ENCODE results near the gene SERTAD2. TPM values are rescaled to one million over a fixed set of nuclear protein-coding genes. Genes with fewer than 3 reads are reported as not detected.

The SERTAD2 gene
- total and polyA plus RNA-seq, 9 donors: 9.9 to 26.8 (median 20.8) TPM

DNA sequence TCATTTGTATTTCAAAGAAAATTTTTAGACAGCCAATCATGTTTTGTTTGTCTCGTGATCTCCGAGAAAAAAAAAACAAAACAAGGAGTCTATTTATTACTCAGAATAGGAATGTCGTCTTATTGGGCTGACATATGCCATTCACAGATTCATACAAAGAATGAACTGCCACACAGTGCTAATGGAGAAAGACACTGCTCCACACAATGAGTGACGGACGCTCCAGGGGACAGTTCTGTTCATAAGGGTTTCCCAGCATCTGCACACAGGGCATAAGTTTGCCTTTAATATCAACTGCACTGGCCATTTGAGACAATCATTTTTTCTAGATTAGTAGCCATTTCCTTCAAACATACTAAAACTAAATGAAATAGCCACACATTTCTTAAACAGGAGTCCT is 3.4 kb downstream of the SERTAD2 start:
- peaks cover 9% of the 10 kb centered on the region for H3K4me1 ChIP-seq (ENCODE audit: insufficient read depth)
- H3K36me3 ChIP-seq: no peaks in the 10 kb centered on the region
- intact Hi-C loops (cut with DNase I): loop anchor here in 3 of 4 donors (5.0 kb wide), 3 partner anchors 102 to 212 kb away; no protein-coding TSS in a partner anchor
- WGBS, 3 donors: 89 to 95% (median 93%) methylated on average over 5 of the region's 5 CpGs
- H3K27me3 ChIP-seq: no peaks in the 10 kb centered on the region
- DNase-seq: no peak
- TF ChIP-seq POLR2A (IDR thresholded peaks at IDR 0.05): no peak
- no peak overlapping the region for H3K27ac ChIP-seq
- H3K4me3 ChIP-seq: no peak overlapping the region
- no peaks in the 10 kb centered on the region for H3K9me3 ChIP-seq

DNA sequence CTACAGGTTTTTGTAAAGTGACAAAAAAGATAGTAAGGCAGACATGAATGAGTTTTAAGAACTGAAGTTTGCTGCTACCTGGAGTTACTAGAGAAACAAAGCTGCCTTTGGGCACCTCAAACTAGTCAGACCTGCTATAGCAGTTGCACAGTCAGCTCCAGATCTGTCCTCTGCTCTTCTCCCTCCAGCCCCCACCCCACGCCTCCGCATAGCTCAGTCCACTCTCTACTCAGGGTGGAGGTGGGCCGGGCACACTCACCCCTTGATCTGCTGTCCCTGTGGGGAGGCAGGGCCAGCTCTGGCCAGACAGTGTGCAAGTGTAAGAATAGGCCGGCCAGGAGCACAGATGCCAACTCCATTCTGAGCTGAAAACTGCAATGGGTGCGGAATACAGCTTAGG is 4.1 kb downstream of the SERTAD2 start:
- intact Hi-C loops (cut with DNase I): loop anchor here in 3 of 4 donors (5.0 kb wide), 4 partner anchors 103 to 218 kb away; no protein-coding TSS in a partner anchor
- DNase-seq: no peak
- no peaks in the 10 kb centered on the region for H3K27me3 ChIP-seq
- H3K27ac ChIP-seq: no peak overlapping the region
- 83 to 91% (median 85%) methylated on average over 5 of the region's 5 CpGs for WGBS, 3 donors
- H3K4me3 ChIP-seq: no peak overlapping the region
- H3K4me1 ChIP-seq (ENCODE audit: insufficient read depth): peaks cover 9% of the 10 kb centered on the region
- H3K9me3 ChIP-seq: no peaks in the 10 kb centered on the region
- no peaks in the 10 kb centered on the region for H3K36me3 ChIP-seq
- TF ChIP-seq EP300 (IDR thresholded peaks at IDR 0.05) (no peak), POLR2A (IDR thresholded peaks at IDR 0.05) (no peak), CTCF (IDR thresholded peaks at IDR 0.05) (no peak)

DNA sequence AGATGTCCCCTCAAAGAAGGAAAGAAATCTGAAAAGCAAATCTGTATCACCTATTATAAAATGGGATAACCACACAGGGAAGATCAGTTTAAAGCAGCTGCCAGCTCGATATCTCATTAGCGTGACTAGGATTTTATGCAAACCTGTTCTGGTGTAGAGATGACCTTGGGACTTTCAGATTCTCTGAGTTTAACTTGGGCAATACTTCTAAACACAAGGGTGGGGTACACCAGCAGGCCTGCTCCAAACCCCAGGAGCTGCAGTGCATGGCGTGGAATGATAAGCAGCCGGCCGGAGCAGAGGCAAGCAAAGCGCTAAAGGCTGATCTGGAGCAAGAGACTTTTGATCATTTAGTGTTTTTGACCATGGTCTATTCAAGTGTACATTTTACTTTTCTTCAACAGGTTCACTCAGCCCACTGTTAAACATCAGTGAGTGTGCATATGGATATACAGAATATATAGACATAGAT is 4.7 kb downstream of the SERTAD2 start:
- TF ChIP-seq EP300 (IDR thresholded peaks at IDR 0.05): no peak
- no peak for TF ChIP-seq POLR2A (IDR thresholded peaks at IDR 0.05)
- no peak for TF ChIP-seq CTCF (IDR thresholded peaks at IDR 0.05)
- Histone ChIP-seq H3K4me3 (no peak overlapping the region), H3K27me3 (no peaks in the 10 kb centered on the region), H3K36me3 (no peaks in the 10 kb centered on the region), H3K9me3 (no peaks in the 10 kb centered on the region), H3K27ac (no peak overlapping the region), H3K4me1 (ENCODE audit: insufficient read depth) (peaks cover 9% of the 10 kb centered on the region)
- 79 to 82% (median 81%) methylated on average over 6 of the region's 6 CpGs for WGBS, 3 donors
- intact Hi-C loops (cut with DNase I): loop anchor here in 1 of 4 donors (5.0 kb wide), 1 partner anchor 218 kb away; no protein-coding TSS in a partner anchor
- DNase-seq: no peak

DNA sequence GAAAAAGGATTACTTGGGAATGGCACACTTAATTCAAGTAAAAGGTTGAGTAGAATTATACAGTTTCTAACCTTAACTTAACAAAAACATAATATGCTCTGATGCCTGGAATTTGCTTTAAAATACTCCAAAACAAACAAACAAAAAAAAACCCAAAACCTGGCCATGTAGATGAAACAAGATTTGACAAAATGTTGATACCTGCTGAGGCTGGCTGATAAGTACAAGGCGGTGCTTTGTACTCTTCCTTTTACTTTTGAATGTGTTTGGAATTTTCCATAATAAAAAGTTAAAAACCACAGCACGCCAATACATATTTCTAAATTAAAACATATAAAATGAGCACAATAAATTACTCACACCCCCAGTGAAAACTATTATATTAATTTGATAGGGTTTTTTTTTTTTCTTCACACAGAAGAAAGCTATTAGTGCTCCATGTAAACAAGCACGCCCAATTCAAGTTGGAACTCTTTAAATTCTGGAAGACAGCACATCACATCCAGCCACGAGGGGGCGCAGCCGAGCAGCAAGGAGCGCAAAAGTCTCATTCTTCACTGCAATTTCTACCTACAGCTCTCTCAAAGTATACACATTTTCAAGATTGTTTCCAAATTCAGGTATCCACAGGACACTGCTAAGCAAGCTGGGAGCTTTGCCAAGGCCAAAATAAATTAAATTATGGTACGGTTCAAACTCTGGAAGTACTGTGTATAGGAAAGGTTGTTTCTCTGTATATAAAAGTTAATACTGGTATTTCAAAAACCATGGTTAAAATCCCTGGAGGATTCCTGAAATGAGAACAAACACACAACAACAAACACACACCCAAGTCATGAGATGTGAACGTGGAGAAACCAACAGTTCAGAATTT is 7.5 kb downstream of the SERTAD2 start:
- 13 to 15% (median 13%) methylated on average over 9 of the region's 9 CpGs for WGBS, 3 donors
- DNase-seq: peak; percentile 78 to 92 (median 90)
- no peak overlapping the region for H3K4me3 ChIP-seq
- no peak for TF ChIP-seq POLR2A (IDR thresholded peaks at IDR 0.05)
- no peak for TF ChIP-seq EP300 (IDR thresholded peaks at IDR 0.05)
- TF ChIP-seq CTCF (IDR thresholded peaks at IDR 0.05): peak; percentile 73 to 94 (median 81)
- no peaks in the 10 kb centered on the region for H3K27me3 ChIP-seq
- H3K9me3 ChIP-seq: no peaks in the 10 kb centered on the region
- H3K27ac ChIP-seq: peak overlapping the region in 1 of 2 donors; percentile 88
- peaks cover 16% of the 10 kb centered on the region for H3K4me1 ChIP-seq (ENCODE audit: insufficient read depth)
- intact Hi-C loops (cut with DNase I): loop anchor here in 1 of 4 donors (5.0 kb wide), 1 partner anchor 221 kb away; no protein-coding TSS in a partner anchor
- H3K36me3 ChIP-seq: no peaks in the 10 kb centered on the region
